Measurements from ENCODE around the gene TGFBR2. TPM values are rescaled to one million over a fixed set of nuclear protein-coding genes. Genes with fewer than 3 reads are reported as not detected.

Gene TGFBR2
- total and polyA plus RNA-seq, 4 donors: 13.9 to 61.2 (median 33.7) TPM

GRCh38 chr3:30661098-30661873 lies 54.9 kb downstream of the TGFBR2 start:
- DNase-seq (ENCODE audit: low spot score): no peak
- Histone ChIP-seq H3K27me3 (ENCODE audit: control insufficient read depth in 4 of 4, insufficient read depth in 4 of 4, low read length in 3 of 4) (no peaks in the 10 kb centered on the region), H3K4me3 (ENCODE audit: low read depth in 1 of 3, low read length in 3 of 3) (no peak overlapping the region), H3K27ac (ENCODE audit: low read depth in 1 of 2, low read length in 2 of 2) (no peak overlapping the region), H3K4me1 (ENCODE audit: control insufficient read depth in 4 of 4, insufficient read depth in 4 of 4, low read length in 3 of 4) (peaks cover 0 to 19% (median 11%) of the 10 kb centered on the region in 4 donors), H3K9ac (ENCODE audit: low read depth in 1 of 2, low read length in 2 of 2) (no peak overlapping the region), H3K36me3 (ENCODE audit: control insufficient read depth in 4 of 4, insufficient read depth in 3 of 4, low read depth in 1 of 4, low read length in 3 of 4) (peaks cover 2 to 23% (median 12%) of the 10 kb centered on the region in 4 donors), H3K9me3 (ENCODE audit: control insufficient read depth in 4 of 4, low read length in 3 of 4) (no peaks in the 10 kb centered on the region)
- 89% methylated on average over 2 of the region's 2 CpGs for WGBS
- TF ChIP-seq JUND (IDR thresholded peaks at IDR 0.05) (no peak), YY1 (IDR thresholded peaks at IDR 0.05) (no peak), FOXA1 (IDR thresholded peaks at IDR 0.05) (no peak), CTCF (IDR thresholded peaks at IDR 0.05; ENCODE audit: low read depth, low read length, missing input control) (no peak), RAD21 (IDR thresholded peaks at IDR 0.05) (no peak)

GRCh38 chr3:30662836-30663235 lies 56.4 kb downstream of the TGFBR2 start:
- H3K36me3 ChIP-seq (ENCODE audit: control insufficient read depth in 4 of 4, insufficient read depth in 3 of 4, low read depth in 1 of 4, low read length in 3 of 4): peaks cover 0 to 19% (median 8%) of the 10 kb centered on the region in 4 donors
- no peak for DNase-seq (ENCODE audit: low spot score)
- 88% methylated on average over 3 of the region's 3 CpGs for WGBS
- H3K4me3 ChIP-seq (ENCODE audit: low read depth in 1 of 3, low read length in 3 of 3): no peak overlapping the region
- H3K4me1 ChIP-seq (ENCODE audit: control insufficient read depth in 4 of 4, insufficient read depth in 4 of 4, low read length in 3 of 4): peaks cover 0 to 14% (median 7%) of the 10 kb centered on the region in 4 donors
- no peak overlapping the region for H3K9ac ChIP-seq (ENCODE audit: low read depth in 1 of 2, low read length in 2 of 2)
- H3K9me3 ChIP-seq (ENCODE audit: control insufficient read depth in 4 of 4, low read length in 3 of 4): no peaks in the 10 kb centered on the region
- H3K27me3 ChIP-seq (ENCODE audit: control insufficient read depth in 4 of 4, insufficient read depth in 4 of 4, low read length in 3 of 4): no peaks in the 10 kb centered on the region
- no peak overlapping the region for H3K27ac ChIP-seq (ENCODE audit: low read depth in 1 of 2, low read length in 2 of 2)
- TF ChIP-seq TAF1 (conservative IDR thresholded peaks at IDR 0.05): no peak
- TF ChIP-seq CTCF (IDR thresholded peaks at IDR 0.05; ENCODE audit: low read depth, low read length, missing input control): no peak
- TF ChIP-seq NR2F2 (IDR thresholded peaks at IDR 0.05): no peak
- TF ChIP-seq HNF4G (IDR thresholded peaks at IDR 0.05): no peak
- TF ChIP-seq ZBTB33 (IDR thresholded peaks at IDR 0.05): no peak
- TF ChIP-seq MAX (IDR thresholded peaks at IDR 0.05): no peak
- no peak for TF ChIP-seq JUND (IDR thresholded peaks at IDR 0.05)
- no peak for TF ChIP-seq ATF3 (IDR thresholded peaks at IDR 0.05)
- no peak for TF ChIP-seq SP1 (IDR thresholded peaks at IDR 0.05)
